Transverse colon (tissue), 4 donors: Measurements from ENCODE around the gene ZCCHC17.

ENCODE experiments used
- EP300 ChIP-seq: sonication (generic); formaldehyde crosslinking; IDR thresholded peaks from one replicate; pipeline ENCODE4 v1.6.1; 2017; ENCODE audit warnings: antibody characterized with exemption, low read depth
- POLR2A ChIP-seq: fragments of 450-650 bp; IDR thresholded peaks from one replicate; pipeline ENCODE4 v1.6.1; 2016; ENCODE audit warnings: antibody characterized with exemption, mild to moderate bottlenecking, moderate library complexity
- POLR2AphosphoS5 ChIP-seq, 3 donors: sonication (generic); formaldehyde crosslinking; IDR thresholded peaks; one replicate each; pipeline ENCODE4 v1.6.1; 2016; ENCODE audit warnings: antibody characterized with exemption in 3 of 3
- TF ChIP-seq, protein P1 (sequence below), 5 experiments: fragments of 200-600 bp in 3 of 5; fragments of 450-650 bp in 2 of 5; sonication (generic) in 3 of 5; IDR thresholded peaks; 1 replicate in 2 of 5; 2 replicates in 3 of 5; pipeline ENCODE4 v1.5.1; 2016 to 2017; ENCODE audit warnings: antibody characterized with exemption in 5 of 5, inconsistent platforms in 3 of 5, mild to moderate bottlenecking in 2 of 5, moderate library complexity in 1 of 5

DNA sequence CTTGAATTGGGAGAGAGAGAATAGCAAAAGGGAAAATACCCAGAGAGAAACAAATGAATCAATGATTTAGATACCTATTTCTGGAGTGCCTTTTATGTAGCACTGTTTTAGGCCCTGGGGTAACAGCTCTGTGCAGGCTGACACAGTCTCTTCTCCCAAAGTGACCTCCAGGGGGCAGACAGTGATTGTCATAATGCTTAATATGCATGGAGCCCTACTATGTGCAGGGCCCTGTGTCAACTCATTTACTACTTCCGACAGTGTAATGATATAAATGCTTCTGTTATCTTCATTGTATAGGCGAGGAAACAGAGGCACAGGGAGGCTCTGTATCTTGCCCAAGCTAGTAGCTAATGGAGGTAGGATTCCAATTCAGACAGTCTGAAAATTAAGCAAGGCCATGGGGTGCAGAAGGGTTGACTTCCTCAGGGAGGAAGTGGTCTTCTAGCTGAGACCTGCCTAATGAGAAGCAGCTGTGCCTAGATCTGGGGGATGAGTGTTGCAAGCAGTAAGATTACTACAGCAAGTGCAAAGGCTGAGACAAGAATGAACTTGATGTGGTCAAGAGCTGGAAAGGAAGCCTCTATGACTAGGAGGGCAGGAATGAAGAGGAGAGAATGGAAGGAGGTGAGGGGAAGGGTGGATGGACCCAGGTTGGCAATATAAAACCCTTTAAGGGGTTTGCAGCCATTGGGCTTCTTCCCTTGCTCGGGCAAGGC lies 100.0 kb downstream of the ZCCHC17 start:
- TF ChIP-seq, protein P1, sequence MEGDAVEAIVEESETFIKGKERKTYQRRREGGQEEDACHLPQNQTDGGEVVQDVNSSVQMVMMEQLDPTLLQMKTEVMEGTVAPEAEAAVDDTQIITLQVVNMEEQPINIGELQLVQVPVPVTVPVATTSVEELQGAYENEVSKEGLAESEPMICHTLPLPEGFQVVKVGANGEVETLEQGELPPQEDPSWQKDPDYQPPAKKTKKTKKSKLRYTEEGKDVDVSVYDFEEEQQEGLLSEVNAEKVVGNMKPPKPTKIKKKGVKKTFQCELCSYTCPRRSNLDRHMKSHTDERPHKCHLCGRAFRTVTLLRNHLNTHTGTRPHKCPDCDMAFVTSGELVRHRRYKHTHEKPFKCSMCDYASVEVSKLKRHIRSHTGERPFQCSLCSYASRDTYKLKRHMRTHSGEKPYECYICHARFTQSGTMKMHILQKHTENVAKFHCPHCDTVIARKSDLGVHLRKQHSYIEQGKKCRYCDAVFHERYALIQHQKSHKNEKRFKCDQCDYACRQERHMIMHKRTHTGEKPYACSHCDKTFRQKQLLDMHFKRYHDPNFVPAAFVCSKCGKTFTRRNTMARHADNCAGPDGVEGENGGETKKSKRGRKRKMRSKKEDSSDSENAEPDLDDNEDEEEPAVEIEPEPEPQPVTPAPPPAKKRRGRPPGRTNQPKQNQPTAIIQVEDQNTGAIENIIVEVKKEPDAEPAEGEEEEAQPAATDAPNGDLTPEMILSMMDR (IDR thresholded peaks at IDR 0.05) = no peak
- TF ChIP-seq POLR2A (no peak), POLR2AphosphoS5 (IDR thresholded peaks at IDR 0.05) (no peak), EP300 (no peak)
